Forelimb muscle (tissue), 1 donor: Measurements from ENCODE around the gene COMMD6. TPM values are rescaled to one million over a fixed set of nuclear protein-coding genes. Genes with fewer than 3 reads are reported as not detected.

Experiments used
- DNase-seq: peaks from one replicate; pipeline ENCODE4 v3.0.0-alpha.2; 2013; ENCODE audit warnings: low read depth
- polyA plus RNA-seq: library from polyadenylated mRNA; unstranded; fragments of 120-200 nt; gene quantifications from one replicate; pipeline ENCODE4 v1.2.1, GENCODE V29; 2013; ENCODE audit not compliant: insufficient read length

The COMMD6 gene
- polyA plus RNA-seq, 1 donor = 174 TPM

DNA sequence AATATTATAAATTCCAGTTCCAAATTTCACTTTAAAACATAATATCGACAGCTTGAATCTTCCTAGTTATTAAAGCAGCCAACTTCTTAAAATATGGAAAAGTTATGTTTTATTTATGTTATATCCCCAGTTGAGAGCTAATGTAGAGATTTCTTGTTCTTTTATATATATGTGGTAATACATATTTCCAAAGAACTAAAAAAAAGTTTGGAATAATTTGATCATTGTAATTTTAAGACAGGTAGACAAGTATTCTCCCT lies 54.9 kb downstream of the COMMD6 start:
- DNase-seq = no peak

GRCh38 chr13:75482070-75482819 lies 55.4 kb downstream of the COMMD6 start, which contains the start of gene TBC1D4:
Gene TBC1D4, minus strand, starts transcription at chr13:75482169. Its CDS starts 402 bp downstream, at chr13:75481767.
- DNase-seq = peak; percentile 78

- DNase-seq = no peak
Measured at GRCh38 chr13:75481176-75482069, 56.2 kb downstream of the COMMD6 start.

DNA sequence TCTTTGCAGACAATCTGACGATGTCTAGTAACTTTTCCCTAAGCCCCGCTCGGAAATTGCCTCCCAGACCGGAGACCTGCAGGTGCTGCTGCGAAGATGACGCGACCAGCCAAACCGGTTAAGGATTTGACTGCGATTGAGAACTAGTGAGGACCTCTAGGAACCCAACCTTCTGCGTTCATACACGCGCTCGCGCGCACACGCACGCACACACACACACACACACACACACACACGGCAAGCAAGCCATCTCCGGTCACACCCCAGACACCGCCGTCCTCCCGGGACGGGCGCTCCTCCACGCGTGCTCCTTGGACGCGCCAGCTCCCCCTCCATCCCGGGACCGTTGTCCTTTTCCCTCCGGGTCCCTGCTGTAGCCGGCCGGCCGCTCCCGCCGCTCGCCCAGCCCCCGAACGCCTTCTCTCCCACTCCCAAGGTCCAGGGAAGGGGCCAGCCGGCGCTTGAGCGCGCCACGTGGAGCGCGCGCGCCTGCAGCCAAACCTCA lies 56.9 kb downstream of the COMMD6 start:
- DNase-seq = no peak

DNA sequence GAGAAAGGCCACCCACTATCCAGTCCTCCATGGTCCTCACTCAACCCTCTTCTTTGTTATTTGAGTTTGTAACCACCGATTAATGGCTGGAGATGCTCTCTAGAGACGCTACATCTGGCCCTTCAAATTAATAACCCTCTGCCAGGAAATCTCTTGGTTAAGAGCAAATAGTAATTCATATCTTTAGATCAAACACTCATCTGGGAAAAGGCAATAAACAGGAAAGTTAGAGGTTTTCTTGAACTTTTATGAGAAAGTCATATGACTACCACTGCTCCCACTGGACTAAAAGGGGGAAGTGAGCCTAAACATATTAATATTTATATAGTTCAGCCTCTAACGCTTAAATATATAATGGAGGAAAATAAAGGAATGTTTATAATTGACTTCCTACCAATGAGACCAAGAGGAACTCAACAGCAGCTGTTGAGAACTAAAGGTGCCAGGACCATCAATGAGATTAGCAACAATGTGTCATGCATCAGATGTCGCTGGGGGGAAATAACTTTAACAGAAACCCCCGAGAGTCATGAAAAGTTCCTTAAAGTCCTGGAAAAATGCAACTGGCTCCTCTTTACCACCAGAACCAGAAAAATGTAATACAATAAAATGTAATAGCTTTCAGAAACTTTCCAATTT lies 58.4 kb downstream of the COMMD6 start:
- no peak for DNase-seq

GRCh38 chr13:75478659-75479058 lies 59.0 kb downstream of the COMMD6 start:
- no peak for DNase-seq

Other genes with a start within 250 kb of the COMMD6 start
- 18.6 TPM for gene TBC1D4, start 55.7 kb downstream of the COMMD6 start, polyA plus RNA-seq
- gene UCHL3, start 11.9 kb upstream of the COMMD6 start, polyA plus RNA-seq = 18.5 TPM
- 159 TPM for gene LMO7, start 98.5 kb upstream of the COMMD6 start, polyA plus RNA-seq